ENCODE data around the gene ZFP91.

Gene ZFP91

DNA sequence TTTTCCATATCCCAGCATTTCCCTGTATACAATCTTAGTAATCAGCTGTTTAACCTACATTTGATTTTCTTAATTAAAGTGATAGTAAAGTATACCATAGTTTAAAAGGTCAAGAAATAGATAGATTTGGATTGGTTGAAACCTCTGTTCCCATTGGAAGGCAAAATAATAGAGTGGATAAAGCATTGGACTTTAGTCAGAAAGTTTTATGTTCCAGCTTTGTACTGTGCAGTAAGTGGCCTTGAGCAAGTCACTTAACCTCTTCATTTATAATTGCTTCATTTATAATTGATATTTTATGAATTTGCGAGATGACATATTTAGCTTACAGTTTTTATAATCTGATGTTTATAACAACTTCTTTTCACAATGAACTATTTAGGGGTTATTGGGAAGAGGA is 3.6 kb downstream of the ZFP91 start:
- DNase-seq (ENCODE audit: low read depth): no peak

DNA sequence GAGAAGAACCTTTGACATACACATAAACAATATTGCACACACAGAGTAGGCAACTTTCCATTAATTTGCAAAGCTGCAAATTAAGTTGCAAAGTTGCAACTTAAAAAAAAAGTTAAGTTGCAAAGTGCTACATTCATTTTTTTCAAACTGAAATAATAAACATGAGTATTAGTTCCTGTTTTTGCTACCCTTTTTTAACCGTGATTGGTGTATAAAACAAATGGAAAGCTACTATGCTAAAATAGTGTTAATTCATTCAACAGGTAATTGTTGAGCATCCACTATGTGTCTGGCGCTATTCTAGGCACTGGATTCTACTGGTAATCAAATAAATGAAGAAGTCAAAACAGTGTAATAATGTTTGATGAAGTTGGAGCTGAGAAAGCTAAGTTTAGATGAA is 8.1 kb downstream of the ZFP91 start:
- no peak for DNase-seq (ENCODE audit: low read depth)

- no peak for DNase-seq (ENCODE audit: low read depth)
Measured at GRCh38 chr11:58591659-58592058, 12.8 kb downstream of the ZFP91 start.

DNA sequence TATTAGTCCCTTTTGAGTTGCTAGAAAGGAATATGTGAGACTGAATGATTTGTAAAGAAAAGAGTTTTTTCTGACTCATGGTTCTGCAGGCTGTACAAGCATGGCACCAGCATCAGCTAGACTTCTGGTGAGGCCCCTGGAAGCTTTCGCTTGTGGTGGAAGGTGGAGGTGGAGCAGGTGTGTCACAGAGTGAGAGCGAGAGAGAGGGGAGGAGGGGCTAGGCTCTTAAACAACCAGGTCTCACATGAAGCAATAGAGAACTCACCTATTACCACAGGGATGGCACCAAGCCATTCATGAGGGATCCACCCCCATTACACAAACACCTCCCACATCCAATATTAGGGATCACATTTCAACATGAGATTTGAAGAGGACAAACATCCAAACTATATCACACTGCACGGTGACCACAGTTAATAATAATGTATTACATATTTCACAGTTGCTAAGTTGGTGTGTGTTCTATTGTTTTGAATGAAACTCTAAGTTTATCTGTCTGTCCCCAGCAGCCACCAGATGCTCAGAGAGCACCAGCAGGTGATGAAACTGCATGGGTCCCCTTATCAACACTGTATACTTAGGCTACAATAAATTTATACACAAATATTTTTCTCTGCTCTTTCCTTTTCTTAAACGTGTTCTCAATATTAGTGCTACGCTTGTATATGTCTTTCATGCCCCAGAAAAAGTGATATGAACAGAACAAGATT is 14.1 kb downstream of the ZFP91 start:
- DNase-seq (ENCODE audit: low read depth): no peak

DNA sequence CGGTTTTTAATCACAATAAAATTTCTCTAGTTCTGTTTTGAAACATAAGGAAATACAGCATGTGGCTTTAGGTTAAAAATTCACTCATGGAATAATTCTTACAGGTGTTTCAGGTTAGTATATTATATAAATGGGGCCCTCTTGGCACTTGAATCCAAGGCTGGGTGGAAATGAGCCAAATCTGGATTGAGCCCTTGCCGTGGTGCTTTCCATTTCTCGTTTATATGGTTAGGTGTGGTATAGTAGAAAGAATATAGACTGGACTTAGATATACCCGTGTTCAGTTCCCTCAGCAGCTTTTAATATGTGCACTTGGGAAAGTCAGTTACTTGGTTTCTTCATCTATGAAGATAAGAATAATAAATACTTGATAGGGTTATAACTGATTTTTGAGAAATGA is 16.0 kb downstream of the ZFP91 start:
- no peak for DNase-seq (ENCODE audit: low read depth)

DNA sequence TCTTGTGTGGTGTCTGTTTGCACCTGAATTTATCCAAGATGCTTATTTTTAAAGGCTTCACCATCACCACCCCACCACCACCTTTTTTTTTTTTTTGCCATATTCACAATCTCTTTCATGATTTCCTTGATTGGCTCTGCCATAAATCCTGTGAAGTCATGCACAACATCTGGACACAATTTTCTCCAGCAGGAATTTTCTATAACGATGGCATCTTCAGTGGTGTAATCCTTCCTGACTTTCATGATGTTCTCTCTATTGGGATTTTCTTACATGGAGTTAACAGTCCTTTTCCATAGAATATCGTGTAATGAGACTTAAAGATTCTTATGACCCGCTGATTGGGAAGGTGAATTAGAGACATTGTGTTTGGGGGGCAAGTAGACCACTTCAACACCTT is 17.8 kb downstream of the ZFP91 start:
- DNase-seq (ENCODE audit: low read depth): no peak

DNA sequence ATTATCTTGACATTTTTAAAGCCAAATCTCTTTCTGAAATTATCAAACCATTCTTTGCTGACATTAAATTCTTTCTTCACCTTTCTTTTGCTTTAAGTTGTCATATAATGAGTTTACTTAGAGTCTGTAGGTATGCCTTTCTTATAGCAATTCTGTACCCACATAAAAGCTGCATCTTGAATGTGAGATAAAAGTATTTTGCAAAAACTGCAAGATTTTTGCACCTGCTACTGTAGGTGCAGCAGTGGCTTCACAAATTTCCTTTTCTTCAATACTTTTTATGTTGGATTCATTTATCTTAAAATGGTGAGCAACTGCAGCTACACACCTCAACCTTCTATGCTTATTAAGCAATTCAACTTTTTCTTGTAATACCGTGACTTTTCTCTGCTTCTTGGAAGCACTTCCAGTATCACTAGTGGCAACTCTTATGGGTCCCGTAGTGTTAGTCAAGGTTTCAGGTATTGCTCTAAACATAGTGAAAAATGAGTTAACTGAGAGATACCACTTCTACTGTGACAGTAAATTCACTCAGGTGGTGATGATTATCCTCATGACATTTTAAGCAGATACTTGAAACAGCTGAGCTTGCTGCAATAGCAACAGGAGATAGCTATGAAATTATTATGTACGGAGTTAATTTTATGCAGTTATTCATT is 18.8 kb downstream of the ZFP91 start:
- DNase-seq (ENCODE audit: low read depth): no peak

GRCh38 chr11:58600510-58600909 is 21.6 kb downstream of the ZFP91 start:
- DNase-seq (ENCODE audit: low read depth): no peak

DNA sequence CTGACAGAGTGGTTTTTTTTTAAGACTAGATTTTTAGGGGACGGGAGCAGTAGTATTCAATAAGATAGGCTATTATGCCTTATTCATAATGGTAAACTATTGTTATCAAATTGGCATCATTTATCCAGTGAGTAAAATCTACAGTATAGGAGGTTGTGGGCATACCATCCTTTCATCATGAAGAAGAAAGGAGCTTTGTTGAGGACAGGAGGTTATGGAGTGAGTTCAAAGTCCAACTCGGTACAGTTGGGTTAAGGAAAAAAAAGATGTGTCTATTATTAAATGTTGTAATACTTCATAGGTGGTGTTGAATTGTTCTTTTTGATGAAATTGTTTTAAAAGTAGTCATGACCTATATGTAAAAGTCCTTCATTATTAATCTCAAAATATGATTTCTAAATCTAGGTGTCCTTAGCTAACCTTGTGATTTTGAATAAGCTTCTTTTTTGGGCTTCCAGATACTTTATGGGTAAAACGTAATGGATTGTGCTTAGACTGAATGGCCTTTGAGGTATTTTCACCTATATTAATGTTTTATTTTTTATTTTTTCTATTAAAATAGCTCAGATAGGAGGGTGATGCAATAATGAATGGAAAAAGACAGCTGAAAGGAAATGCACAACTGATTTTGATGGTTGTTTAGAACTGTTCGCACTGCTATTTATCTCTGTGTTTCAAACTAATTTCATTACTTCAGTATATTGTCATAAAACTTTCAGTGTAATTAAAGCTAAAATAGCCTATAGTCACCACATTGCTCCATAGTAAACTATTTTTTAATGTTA is 28.3 kb downstream of the ZFP91 start:
- no peak for DNase-seq (ENCODE audit: low read depth)

DNA sequence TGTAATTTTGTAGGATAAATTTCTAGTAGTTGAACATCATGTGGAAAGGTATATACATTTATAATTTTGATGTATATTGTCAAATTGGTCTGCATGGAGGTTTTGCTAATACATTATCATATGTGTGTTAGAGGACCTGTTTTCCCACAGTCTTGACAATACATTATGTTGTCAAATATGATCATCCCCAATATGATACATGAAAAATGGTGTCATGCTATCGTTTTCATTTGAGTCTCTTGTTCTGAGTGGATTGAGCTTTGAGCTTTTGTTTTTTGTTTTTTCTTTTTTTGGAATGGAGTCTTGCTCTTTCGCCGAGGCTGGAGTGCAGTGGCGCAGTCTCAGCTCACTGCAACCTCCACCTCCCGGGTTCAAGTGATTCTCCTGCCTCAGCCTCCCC is 29.5 kb downstream of the ZFP91 start:
- no peak for DNase-seq (ENCODE audit: low read depth)

DNA sequence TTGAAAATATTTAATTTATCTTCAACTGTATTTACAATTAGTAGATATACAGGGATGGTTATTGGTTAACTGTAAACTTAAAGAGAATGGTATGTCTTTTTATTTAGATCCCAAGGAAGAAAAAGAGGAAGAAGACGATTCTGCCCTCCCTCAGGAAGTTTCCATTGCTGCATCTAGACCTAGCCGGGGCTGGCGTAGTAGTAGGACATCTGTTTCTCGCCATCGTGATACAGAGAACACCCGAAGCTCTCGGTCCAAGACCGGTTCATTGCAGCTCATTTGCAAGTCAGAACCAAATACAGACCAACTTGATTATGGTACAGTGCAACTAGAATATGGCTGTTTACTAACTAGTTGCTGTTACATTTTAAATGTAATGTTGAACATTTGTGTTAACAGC is 30.9 kb downstream of the ZFP91 start:
- no peak for DNase-seq (ENCODE audit: low read depth)

GRCh38 chr11:58613228-58613627 is 34.4 kb downstream of the ZFP91 start:
- no peak for DNase-seq (ENCODE audit: low read depth)

- no peak for DNase-seq (ENCODE audit: low read depth)
Measured at GRCh38 chr11:58615559-58615958, 36.7 kb downstream of the ZFP91 start.

DNA sequence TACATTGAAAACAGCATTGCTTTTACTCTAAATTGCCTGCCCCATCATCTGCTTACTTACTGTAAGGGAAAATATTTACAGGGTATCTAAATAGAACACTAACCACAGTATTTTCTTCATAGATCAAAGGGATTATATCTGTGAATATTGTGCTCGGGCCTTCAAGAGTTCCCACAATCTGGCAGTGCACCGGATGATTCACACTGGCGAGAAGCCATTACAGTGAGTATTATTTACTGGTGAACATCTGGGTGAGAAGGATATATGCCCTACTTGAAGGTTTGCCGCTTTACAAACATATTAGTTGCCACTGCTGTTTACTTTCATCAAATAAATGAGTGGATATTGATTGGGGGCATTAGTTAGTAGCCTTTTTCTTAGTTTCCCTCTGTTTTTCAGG is 37.7 kb downstream of the ZFP91 start:
- DNase-seq (ENCODE audit: low read depth): no peak

- no peak for DNase-seq (ENCODE audit: low read depth)
Measured at GRCh38 chr11:58617976-58618557, 39.2 kb downstream of the ZFP91 start.

GRCh38 chr11:58621586-58622262 is 42.9 kb downstream of the ZFP91 start:
- no peak for DNase-seq (ENCODE audit: low read depth)

DNA sequence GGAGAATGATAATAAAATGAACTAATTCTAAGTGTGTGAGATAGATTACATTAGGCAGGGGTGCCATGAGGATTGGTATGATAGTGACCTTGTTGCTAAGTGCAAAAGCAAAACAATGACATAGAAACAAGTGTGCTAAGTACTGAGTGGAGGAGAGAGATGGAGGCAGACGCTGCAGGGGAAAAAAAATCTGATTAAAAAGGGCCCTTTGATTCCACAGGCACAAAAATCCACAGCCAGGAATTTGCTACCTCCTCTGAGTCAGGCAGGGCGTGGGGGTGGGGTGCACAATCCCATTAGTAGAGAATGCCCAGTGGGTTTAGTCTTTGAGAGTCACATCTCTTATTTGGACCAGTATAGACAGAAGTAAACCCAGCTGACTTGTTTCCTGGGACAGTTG is 43.5 kb downstream of the ZFP91 start, which contains the start of gene CNTF:
Gene CNTF, plus strand, starts transcription at position 322 of the 400 bp plus-strand sequence. CDS start 88 bp downstream, outside the sequence.
- DNase-seq (ENCODE audit: low read depth): no peak

- no peak for DNase-seq (ENCODE audit: low read depth)
Measured at GRCh38 chr11:58625086-58625485, 46.2 kb downstream of the ZFP91 start.

- DNase-seq (ENCODE audit: low read depth): no peak
Measured at GRCh38 chr11:58625826-58626460, 47.1 kb downstream of the ZFP91 start.

DNA sequence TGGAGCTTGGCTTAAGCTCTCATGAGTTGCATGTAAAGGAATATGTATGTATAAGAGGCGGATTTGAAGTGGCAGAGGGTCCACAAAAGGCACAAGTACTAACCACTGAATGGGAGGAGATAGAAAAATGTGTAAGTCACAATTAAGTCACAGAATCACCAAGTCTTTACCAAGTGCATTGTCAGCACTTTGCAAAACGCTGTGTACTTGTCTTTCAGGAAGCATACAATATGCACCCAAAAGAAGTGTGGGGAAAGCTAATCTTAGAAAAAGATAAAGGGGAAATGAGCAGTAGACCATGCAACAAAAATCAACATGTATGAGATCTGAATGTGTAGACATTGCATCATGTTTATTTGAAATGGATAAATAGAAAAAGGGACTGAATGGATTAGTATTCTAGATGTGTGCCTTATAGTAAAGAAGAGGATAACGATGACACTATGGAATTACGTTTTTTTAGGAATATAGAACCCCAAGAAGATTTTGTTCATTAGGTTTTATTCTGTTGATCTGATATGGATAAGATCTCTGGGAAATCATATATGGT is 48.1 kb downstream of the ZFP91 start:
- DNase-seq (ENCODE audit: low read depth): no peak

DNA sequence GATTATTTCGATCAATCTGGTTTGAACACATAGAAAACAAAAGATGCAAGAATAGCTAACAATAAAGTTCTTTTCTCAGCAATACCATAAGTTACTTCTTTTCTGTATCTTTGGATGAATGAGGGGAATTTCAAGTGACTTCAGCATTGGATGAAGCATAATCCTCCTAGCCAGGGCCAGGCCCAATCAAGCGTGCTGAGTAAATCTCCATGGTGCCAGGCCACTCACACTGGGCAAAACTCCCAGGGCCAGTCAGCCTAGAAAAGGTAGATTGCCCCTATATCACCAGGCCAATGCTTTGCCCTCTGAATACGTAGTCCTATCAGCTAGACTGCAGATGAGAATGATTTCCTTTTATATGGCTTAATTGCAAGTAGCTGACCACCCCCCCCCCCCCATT is 49.6 kb downstream of the ZFP91 start:
- DNase-seq (ENCODE audit: low read depth): no peak
